ENCODE results near the gene NTN4.

The NTN4 gene

DNA sequence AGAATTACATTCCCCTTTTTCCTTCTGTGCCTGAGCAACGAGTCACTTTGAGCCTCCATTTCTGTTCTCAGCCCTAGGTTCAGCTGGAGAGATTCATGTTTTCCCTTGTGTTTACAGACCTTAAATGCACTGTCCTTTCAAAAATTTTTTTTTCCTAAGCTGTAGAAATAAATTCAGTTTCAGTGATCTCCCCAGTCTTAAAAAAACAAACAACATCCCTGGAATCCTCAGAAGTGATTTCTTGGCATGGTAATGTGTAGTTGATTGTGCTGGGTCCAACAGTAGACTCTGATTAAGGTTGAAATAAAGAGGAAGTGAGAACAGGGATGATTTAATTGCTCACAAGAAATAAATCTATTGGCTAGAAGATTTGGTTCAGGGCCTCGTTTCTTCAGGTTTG lies 89.3 kb downstream of the NTN4 start:
- ChIA-PET POLR2A (interaction anchor here (1.1 kb wide), 1 partner anchor 31 kb away, joined by 4 read pairs; no protein-coding TSS in a partner anchor), CTCF (interaction anchor here (0.8 to 1.0 kb wide), 2 partner anchors 15 to 119 kb away, joined by 3 to 4 read pairs; no protein-coding TSS in a partner anchor)
- TF ChIP-seq, protein P1, sequence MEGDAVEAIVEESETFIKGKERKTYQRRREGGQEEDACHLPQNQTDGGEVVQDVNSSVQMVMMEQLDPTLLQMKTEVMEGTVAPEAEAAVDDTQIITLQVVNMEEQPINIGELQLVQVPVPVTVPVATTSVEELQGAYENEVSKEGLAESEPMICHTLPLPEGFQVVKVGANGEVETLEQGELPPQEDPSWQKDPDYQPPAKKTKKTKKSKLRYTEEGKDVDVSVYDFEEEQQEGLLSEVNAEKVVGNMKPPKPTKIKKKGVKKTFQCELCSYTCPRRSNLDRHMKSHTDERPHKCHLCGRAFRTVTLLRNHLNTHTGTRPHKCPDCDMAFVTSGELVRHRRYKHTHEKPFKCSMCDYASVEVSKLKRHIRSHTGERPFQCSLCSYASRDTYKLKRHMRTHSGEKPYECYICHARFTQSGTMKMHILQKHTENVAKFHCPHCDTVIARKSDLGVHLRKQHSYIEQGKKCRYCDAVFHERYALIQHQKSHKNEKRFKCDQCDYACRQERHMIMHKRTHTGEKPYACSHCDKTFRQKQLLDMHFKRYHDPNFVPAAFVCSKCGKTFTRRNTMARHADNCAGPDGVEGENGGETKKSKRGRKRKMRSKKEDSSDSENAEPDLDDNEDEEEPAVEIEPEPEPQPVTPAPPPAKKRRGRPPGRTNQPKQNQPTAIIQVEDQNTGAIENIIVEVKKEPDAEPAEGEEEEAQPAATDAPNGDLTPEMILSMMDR (IDR thresholded peaks at IDR 0.05; ENCODE audit: insufficient read depth, low read length, missing control alignments), result no peak
- H3K4me3 ChIP-seq (ENCODE audit: low read depth, low read length), result no peak overlapping the region
- no peak for DNase-seq (ENCODE audit: low read depth, low spot score)

DNA sequence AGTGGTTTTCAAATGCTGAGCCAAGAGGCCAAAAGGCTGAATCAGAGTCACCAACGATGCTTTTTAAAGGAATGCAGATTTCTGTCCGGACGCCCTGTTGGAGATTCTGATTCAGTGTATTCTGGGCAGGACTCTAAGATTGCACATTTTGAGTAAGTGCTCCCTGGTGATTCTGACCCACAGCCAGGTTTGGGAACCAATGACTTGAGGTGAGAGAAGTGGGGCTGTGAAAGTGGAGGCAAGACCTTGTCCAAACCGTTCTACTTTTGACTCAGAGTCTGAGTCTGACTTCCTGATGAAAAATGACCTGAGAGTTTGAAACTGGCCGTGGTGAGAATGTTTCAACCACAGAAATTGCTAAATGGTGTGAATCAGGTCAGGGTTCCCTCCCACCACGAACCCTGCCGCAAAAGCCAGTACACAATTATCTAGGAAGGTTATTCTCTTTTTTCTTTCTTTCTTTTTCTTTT lies 90.2 kb downstream of the NTN4 start:
- DNase-seq (ENCODE audit: low read depth, low spot score), result peak; percentile 77
- TF ChIP-seq, protein P1 (IDR thresholded peaks at IDR 0.05; ENCODE audit: insufficient read depth, low read length, missing control alignments), result no peak
- ChIA-PET CTCF (no interaction called here), POLR2A (interaction anchor here (0.6 to 1.0 kb wide), 2 partner anchors 82 to 106 kb away, joined by 3 to 5 read pairs; no protein-coding TSS in a partner anchor)
- no peak overlapping the region for H3K4me3 ChIP-seq (ENCODE audit: low read depth, low read length)

DNA sequence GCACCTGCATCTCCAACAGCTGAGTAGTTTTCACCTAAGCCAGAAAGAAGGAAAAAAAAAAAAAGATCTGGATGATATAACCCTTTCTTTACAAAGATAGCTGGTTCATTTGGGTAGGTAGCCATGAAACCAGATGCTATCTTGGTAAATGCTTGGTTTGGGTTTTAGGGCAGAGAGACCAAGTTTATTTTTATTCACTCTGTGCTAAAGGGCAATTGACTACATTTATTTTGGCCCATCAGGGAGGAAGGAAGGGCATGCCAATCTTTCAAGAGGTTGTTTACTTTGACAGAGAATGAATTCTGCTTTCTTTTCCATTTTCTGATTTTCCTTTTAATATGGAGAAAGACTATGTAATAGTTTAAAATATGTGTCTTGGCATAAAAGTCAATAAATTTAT lies 91.0 kb downstream of the NTN4 start:
- no peak overlapping the region for H3K4me3 ChIP-seq (ENCODE audit: low read depth, low read length)
- ChIA-PET POLR2A (interaction anchor here (0.8 to 1.0 kb wide), 2 partner anchors 28 to 107 kb away, joined by 3 to 4 read pairs; no protein-coding TSS in a partner anchor), CTCF (no interaction called here)
- TF ChIP-seq, protein P1 (IDR thresholded peaks at IDR 0.05; ENCODE audit: insufficient read depth, low read length, missing control alignments), result no peak
- DNase-seq (ENCODE audit: low read depth, low spot score), result no peak

DNA sequence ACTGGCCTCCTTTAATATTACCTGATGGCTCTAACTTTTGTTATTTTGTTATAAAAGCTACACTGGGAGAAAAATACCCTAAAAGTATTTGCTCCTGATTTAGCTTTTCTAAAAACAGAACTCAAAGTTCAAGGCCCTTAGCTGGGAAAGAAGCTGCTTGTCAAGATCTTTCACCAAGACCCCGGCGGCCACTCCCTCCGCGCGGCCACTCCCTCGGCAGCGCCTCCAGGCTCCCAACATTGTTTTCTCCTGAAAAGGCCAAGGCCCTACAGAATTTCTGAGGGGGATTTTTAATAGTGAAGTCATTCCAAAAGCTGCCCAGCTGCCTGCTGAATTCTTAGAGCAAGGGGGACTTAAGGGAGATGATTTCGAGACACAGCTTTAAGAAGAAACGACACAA lies 96.4 kb downstream of the NTN4 start:
- ChIA-PET CTCF (interaction anchor here (1.6 to 1.7 kb wide), 2 partner anchors 112 to 121 kb away, joined by 3 to 5 read pairs; no protein-coding TSS in a partner anchor), POLR2A (no interaction called here)
- DNase-seq (ENCODE audit: low read depth, low spot score), result no peak
- no peak overlapping the region for H3K4me3 ChIP-seq (ENCODE audit: low read depth, low read length)
- TF ChIP-seq, protein P1 (IDR thresholded peaks at IDR 0.05; ENCODE audit: insufficient read depth, low read length, missing control alignments), result no peak

DNA sequence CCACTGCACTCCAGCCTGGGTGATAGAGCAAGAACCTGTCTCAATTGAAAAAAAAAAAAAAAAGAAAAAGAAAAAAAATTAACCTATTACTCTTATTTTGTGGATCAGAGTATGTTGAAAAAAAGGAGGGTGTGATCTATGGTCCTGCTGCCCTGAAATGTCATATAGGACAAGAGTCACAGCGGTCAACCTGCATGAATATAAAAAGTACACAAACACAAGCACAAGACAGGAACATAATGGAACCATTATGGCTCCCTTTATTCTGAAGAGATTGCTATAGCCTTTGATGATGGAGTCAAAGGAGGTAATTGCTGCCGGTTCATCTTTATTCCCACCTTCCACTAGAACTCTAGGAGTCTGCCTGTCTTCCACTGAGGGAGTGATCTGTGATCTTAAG lies 96.9 kb downstream of the NTN4 start:
- H3K4me3 ChIP-seq (ENCODE audit: low read depth, low read length), result no peak overlapping the region
- ChIA-PET POLR2A (no interaction called here), CTCF (interaction anchor here (1.6 to 1.7 kb wide), 2 partner anchors 112 to 121 kb away, joined by 3 to 5 read pairs; no protein-coding TSS in a partner anchor)
- DNase-seq (ENCODE audit: low read depth, low spot score), result no peak
- TF ChIP-seq, protein P1 (IDR thresholded peaks at IDR 0.05; ENCODE audit: insufficient read depth, low read length, missing control alignments), result no peak

DNA sequence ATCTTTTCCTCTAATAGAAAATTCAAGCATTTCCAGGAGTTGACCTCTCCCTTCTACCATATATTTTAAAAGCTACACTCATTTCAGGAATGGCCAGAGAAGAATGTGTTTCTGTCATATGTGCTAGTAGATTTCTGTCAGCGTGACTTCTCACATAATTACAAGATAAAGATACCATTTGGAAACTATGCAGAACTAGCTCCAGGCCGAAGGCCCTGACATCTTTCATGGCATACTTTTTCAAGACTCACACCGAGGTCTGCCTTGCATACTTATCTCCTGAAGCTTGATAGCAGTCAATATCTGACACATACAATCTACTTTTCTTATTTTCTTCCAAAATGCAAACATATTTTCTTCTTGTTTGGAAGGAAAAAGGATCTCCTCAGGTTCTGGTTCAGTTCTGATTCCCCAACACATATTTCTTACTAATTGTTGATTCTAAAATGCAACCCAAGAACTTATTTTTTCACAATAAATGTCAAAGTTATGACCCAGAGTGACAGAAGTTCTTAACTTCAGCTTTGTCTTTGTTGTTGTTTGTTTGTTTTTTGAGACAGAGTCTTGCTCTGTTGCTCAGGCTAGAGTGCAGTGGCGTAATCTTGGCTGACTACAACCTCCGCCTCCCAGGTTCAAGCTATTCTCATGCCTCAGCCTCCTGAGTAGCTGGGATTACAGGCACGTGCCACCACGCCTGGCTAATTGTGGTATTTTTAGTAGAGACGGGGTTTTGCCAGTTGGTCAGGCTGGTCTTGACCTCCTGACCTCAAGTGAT lies 99.5 kb downstream of the NTN4 start:
- CTCF ChIA-PET, result interaction anchor here (1.1 kb wide), 1 partner anchor 108 kb away, joined by 3 read pairs; no protein-coding TSS in a partner anchor

More for the DNA sequence above, 99.5 kb downstream of the NTN4 start:
- H3K4me3 ChIP-seq (ENCODE audit: low read depth, low read length), result no peak overlapping the region
- DNase-seq (ENCODE audit: low read depth, low spot score), result no peak
- POLR2A ChIA-PET, result no interaction called here
- TF ChIP-seq, protein P1 (IDR thresholded peaks at IDR 0.05; ENCODE audit: insufficient read depth, low read length, missing control alignments), result no peak
